ENCODE results near the gene KLHL12.

The KLHL12 gene

GRCh38 chr1:202856014-202856413 lies 71.0 kb downstream of the KLHL12 start:
- TF ChIP-seq CTCF (IDR thresholded peaks at IDR 0.05; ENCODE audit: borderline replicate concordance, insufficient read depth, low read depth, low read length): no peak
- H3K4me3 ChIP-seq (ENCODE audit: low read depth, low read length): no peak overlapping the region

- TF ChIP-seq CTCF (IDR thresholded peaks at IDR 0.05; ENCODE audit: borderline replicate concordance, insufficient read depth, low read depth, low read length): no peak
- H3K4me3 ChIP-seq (ENCODE audit: low read depth, low read length): no peak overlapping the region
These were observed 72.2 kb downstream of the KLHL12 start for GRCh38 chr1:202854787-202855186.

- H3K4me3 ChIP-seq (ENCODE audit: low read depth, low read length): no peak overlapping the region
- peak; percentile 60; the same call in 1 of the 2 replicates for TF ChIP-seq CTCF (IDR thresholded peaks at IDR 0.05; ENCODE audit: borderline replicate concordance, insufficient read depth, low read depth, low read length)
These were observed 74.7 kb downstream of the KLHL12 start for GRCh38 chr1:202852163-202852904.

- H3K4me3 ChIP-seq (ENCODE audit: low read depth, low read length): no peak overlapping the region
- no peak for TF ChIP-seq CTCF (IDR thresholded peaks at IDR 0.05; ENCODE audit: borderline replicate concordance, insufficient read depth, low read depth, low read length)
These were observed 76.3 kb downstream of the KLHL12 start for GRCh38 chr1:202850593-202851362.

GRCh38 chr1:202848191-202848542 lies 78.9 kb downstream of the KLHL12 start:
- TF ChIP-seq CTCF (IDR thresholded peaks at IDR 0.05; ENCODE audit: borderline replicate concordance, insufficient read depth, low read depth, low read length): no peak
- no peak overlapping the region for H3K4me3 ChIP-seq (ENCODE audit: low read depth, low read length)

GRCh38 chr1:202844935-202845334 lies 82.1 kb downstream of the KLHL12 start:
- no peak for TF ChIP-seq CTCF (IDR thresholded peaks at IDR 0.05; ENCODE audit: borderline replicate concordance, insufficient read depth, low read depth, low read length)
- H3K4me3 ChIP-seq (ENCODE audit: low read depth, low read length): no peak overlapping the region

- H3K4me3 ChIP-seq (ENCODE audit: low read depth, low read length): no peak overlapping the region
- no peak for TF ChIP-seq CTCF (IDR thresholded peaks at IDR 0.05; ENCODE audit: borderline replicate concordance, insufficient read depth, low read depth, low read length)
These were observed 82.8 kb downstream of the KLHL12 start for GRCh38 chr1:202844259-202844658.
